Kidney epithelial cell (primary cell): ENCODE data around the gene TNFRSF1B. TPM values are rescaled to one million over a fixed set of nuclear protein-coding genes. Genes with fewer than 3 reads are reported as not detected.

ENCODE experiments used
- DNase-seq: peaks from one replicate; pipeline ENCODE4 v3.0.0-alpha.2; 2010; ENCODE audit warnings: low read depth
- H3K27me3 ChIP-seq: 2 replicates; pipeline ENCODE4 v1.6.0; 2011; ENCODE audit warnings: low read length; ENCODE audit not compliant: control insufficient read depth, insufficient read depth
- H3K36me3 ChIP-seq: 2 replicates; pipeline ENCODE4 v1.5.1; 2011; ENCODE audit warnings: low read length; ENCODE audit not compliant: control insufficient read depth, insufficient read depth
- H3K4me3 ChIP-seq: 2 replicates; pipeline ENCODE4 v1.5.1; 2011; ENCODE audit warnings: low read depth, mild to moderate bottlenecking, control low read depth, low read length
- CTCF ChIP-seq: IDR thresholded peaks from 2 replicates; pipeline ENCODE4 v1.5.1; 2011; ENCODE audit warnings: mild to moderate bottlenecking, moderate library complexity, low read length, control low read depth, inconsistent platforms; ENCODE audit not compliant: insufficient read depth, poor library complexity, severe bottlenecking
- total RNA-seq: library from RNA; depleted of rRNA; stranded (reverse); fragments of >200 nt; gene quantifications from 2 replicates; pipeline ENCODE4 v1.2.3, GENCODE V29; 2015

Gene TNFRSF1B
- total RNA-seq, 1 donor from 2014 or later: 0.21 TPM

- H3K27me3 ChIP-seq: peaks cover 5% of the 10 kb centered on the region
- DNase-seq: no peak
- no peaks in the 10 kb centered on the region for H3K36me3 ChIP-seq
- no peak overlapping the region for H3K4me3 ChIP-seq
- no peak for TF ChIP-seq CTCF
These were observed 22.6 kb upstream of the TNFRSF1B start for GRCh38 chr1:12144236-12144635.

GRCh38 chr1:12144969-12145368, 21.8 kb upstream of the TNFRSF1B start:
- DNase-seq: no peak
- no peak for TF ChIP-seq CTCF

GRCh38 chr1:12145616-12146342, 21.0 kb upstream of the TNFRSF1B start:
- no peak overlapping the region for H3K4me3 ChIP-seq
- H3K36me3 ChIP-seq: no peaks in the 10 kb centered on the region
- no peak for TF ChIP-seq CTCF
- DNase-seq: no peak
- peaks cover 5% of the 10 kb centered on the region for H3K27me3 ChIP-seq

More at GRCh38 chr1:12144969-12145368, 21.8 kb upstream of the TNFRSF1B start:
- Histone ChIP-seq H3K27me3 (peaks cover 5% of the 10 kb centered on the region), H3K4me3 (no peak overlapping the region), H3K36me3 (no peaks in the 10 kb centered on the region)

GRCh38 chr1:12146343-12147112, 20.3 kb upstream of the TNFRSF1B start:
- Histone ChIP-seq H3K36me3 (no peaks in the 10 kb centered on the region), H3K4me3 (no peak overlapping the region), H3K27me3 (peaks cover 3% of the 10 kb centered on the region)
- no peak for TF ChIP-seq CTCF
- no peak for DNase-seq

GRCh38 chr1:12147201-12147701, 19.5 kb upstream of the TNFRSF1B start:
- H3K27me3 ChIP-seq: peaks cover 3% of the 10 kb centered on the region
- no peak overlapping the region for H3K4me3 ChIP-seq
- no peak for TF ChIP-seq CTCF
- DNase-seq: no peak
- H3K36me3 ChIP-seq: no peaks in the 10 kb centered on the region
